ENCODE results near the gene OPA3. TPM values are rescaled to one million over a fixed set of nuclear protein-coding genes. Genes with fewer than 3 reads are reported as not detected.

OPA3 gene
- total RNA-seq, 4 donors from 2014 or later = 2.8 to 9.1 (median 5.1) TPM

DNA sequence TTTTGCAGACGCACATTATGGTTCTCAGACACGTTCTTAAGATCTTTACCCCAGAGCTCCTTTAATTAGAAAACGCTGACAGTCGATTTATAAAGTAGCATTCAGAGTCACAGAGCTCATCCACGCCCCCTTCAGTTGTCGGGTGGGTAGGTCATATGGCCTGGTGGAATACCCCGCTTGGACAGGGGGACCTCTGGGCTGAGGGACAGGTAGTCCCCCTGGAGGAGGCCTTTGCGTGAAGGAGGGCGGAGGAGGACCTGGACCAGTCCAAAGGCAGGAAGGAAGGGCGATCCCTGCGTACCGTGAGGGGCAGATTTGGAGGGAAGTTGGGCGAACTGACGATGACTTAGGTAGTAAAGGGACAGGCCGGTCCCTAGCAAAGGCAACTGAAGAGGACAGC lies 56.9 kb downstream of the OPA3 start:
- no peak overlapping the region for H3K4me3 ChIP-seq
- intact Hi-C loops (cut with DNase I; ENCODE audit: low total_unique reads) = no loop called here
- no peaks in the 10 kb centered on the region for H3K9me3 ChIP-seq
- peaks cover 0 to 6% of the 10 kb centered on the region in 2 donors for H3K4me1 ChIP-seq
- TF ChIP-seq POLR2A (IDR thresholded peaks at IDR 0.05) = no peak
- TF ChIP-seq, protein P1, sequence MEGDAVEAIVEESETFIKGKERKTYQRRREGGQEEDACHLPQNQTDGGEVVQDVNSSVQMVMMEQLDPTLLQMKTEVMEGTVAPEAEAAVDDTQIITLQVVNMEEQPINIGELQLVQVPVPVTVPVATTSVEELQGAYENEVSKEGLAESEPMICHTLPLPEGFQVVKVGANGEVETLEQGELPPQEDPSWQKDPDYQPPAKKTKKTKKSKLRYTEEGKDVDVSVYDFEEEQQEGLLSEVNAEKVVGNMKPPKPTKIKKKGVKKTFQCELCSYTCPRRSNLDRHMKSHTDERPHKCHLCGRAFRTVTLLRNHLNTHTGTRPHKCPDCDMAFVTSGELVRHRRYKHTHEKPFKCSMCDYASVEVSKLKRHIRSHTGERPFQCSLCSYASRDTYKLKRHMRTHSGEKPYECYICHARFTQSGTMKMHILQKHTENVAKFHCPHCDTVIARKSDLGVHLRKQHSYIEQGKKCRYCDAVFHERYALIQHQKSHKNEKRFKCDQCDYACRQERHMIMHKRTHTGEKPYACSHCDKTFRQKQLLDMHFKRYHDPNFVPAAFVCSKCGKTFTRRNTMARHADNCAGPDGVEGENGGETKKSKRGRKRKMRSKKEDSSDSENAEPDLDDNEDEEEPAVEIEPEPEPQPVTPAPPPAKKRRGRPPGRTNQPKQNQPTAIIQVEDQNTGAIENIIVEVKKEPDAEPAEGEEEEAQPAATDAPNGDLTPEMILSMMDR (IDR thresholded peaks at IDR 0.05) = no peak
- no peaks in the 10 kb centered on the region for H3K36me3 ChIP-seq
- peak overlapping the region in 1 of 2 donors; percentile 19 for H3K27ac ChIP-seq
- H3K27me3 ChIP-seq = no peaks in the 10 kb centered on the region
- no peak for DNase-seq

DNA sequence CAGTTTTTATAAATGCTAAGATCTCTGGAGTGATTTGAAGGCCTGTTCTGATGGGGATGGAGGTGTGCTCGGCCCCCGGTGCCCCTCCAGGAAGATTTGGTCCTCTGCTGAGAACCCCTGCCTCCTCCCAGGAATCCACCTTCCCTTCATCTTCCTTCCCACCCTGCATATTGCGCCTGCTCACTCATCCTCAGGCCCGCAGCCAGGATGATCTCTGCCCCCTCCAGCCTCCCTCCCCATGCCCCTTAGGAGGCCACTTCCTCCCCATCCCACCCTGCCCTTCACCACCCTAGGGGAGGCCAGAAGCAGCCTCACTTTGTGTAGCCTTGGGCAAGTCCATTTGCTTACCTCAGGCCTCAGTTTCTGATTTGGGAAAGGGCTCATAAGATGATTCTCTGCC lies 57.6 kb downstream of the OPA3 start:
- H3K4me3 ChIP-seq = no peak overlapping the region
- H3K27me3 ChIP-seq = no peaks in the 10 kb centered on the region
- intact Hi-C loops (cut with DNase I; ENCODE audit: low total_unique reads) = no loop called here
- H3K9me3 ChIP-seq = no peaks in the 10 kb centered on the region
- TF ChIP-seq POLR2A (IDR thresholded peaks at IDR 0.05) = no peak
- TF ChIP-seq, protein P1 (IDR thresholded peaks at IDR 0.05) = no peak
- H3K27ac ChIP-seq = no peak overlapping the region
- DNase-seq = no peak
- peaks cover 0 to 6% of the 10 kb centered on the region in 2 donors for H3K4me1 ChIP-seq
- no peaks in the 10 kb centered on the region for H3K36me3 ChIP-seq

DNA sequence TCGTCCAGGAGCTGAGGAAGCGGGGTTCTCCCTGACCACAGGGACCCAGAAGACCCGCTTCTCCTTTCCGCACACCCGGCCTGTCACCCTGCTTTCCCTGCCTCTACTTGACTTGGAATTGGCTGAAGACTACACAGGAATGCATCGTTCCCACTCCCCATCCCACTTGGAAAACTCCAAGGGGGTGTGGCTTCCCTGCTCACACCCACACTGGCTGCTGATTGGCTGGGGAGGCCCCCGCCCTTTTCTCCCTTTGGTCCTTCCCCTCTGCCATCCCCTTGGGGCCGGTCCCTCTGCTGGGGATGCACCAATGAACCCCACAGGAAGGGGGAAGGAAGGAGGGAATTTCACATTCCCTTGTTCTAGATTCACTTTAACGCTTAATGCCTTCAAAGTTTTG lies 58.5 kb downstream of the OPA3 start:
- no peak for TF ChIP-seq POLR2A (IDR thresholded peaks at IDR 0.05)
- TF ChIP-seq, protein P1 (IDR thresholded peaks at IDR 0.05) = no peak

DNA sequence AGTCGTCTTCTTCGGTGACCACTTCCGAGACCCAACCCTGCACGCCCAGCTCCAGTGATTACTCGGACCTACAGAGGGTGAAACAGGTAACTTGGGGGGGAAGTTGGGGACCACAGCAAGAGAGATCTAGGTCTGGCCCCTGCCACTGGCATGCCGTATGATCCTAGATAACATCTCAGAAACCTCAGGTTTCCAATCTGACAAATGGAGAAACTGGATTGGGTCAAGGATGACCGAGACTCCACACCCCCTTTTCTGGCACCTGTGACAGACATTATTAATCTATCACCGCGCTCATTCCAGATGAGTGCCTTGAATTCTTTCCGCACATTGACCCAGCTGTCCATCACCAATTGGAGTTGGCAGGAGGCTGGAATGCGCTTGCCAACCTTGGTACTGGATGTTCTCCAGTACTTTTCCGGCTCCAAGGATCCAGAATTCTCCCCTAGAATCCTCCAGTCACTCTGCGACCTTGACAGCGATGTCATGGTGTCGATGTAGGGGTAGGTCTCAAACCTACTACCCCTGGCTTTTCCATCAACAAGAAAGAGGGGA lies 60.0 kb downstream of the OPA3 start:
- no peak overlapping the region for H3K4me3 ChIP-seq
- H3K27ac ChIP-seq = no peak overlapping the region
- TF ChIP-seq, protein P1 (IDR thresholded peaks at IDR 0.05) = no peak
- no peak for TF ChIP-seq POLR2A (IDR thresholded peaks at IDR 0.05)
- intact Hi-C loops (cut with DNase I; ENCODE audit: low total_unique reads) = loop anchor here (5.0 kb wide), 1 partner anchor 118 kb away; no protein-coding TSS in a partner anchor
- H3K27me3 ChIP-seq = no peaks in the 10 kb centered on the region
- peaks cover 0 to 6% of the 10 kb centered on the region in 2 donors for H3K4me1 ChIP-seq
- no peaks in the 10 kb centered on the region for H3K9me3 ChIP-seq
- DNase-seq = no peak
- H3K36me3 ChIP-seq = no peaks in the 10 kb centered on the region

More for the DNA sequence above, 58.5 kb downstream of the OPA3 start:
- Histone ChIP-seq H3K4me1 (peaks cover 0 to 6% of the 10 kb centered on the region in 2 donors), H3K36me3 (no peaks in the 10 kb centered on the region), H3K27me3 (no peaks in the 10 kb centered on the region), H3K4me3 (no peak overlapping the region), H3K9me3 (no peaks in the 10 kb centered on the region), H3K27ac (no peak overlapping the region)
- intact Hi-C loops (cut with DNase I; ENCODE audit: low total_unique reads) = no loop called here
- peak; percentile 58 to 65 for DNase-seq

DNA sequence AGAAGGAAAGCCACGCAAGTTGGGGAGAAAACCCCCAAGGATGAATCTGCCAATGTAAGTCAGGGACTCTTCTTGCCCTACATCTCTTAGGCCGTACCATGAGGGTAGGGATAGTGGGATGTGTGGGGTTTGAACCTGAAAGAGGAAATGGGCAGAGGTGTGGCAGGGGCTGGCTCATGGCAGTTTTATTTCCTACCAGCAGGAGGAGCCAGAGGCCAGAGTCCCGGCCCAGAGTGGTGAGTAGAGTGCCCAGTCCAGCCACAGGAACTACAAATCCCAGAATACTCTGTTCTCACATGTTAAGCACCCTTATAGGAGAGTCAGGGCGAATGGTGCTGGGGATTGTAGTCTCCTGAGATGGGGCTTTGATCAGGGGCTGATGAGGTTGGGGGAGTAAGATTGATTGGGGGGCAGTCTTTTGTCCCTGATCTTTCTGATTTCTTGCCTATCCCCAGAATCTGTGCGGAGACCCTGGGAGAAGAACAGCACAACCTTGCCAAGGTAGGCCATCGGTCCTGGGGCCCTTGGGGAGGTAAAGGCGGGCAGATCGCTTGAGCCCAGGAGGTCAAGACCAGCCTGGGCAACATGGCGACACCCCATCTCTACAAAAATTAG lies 60.9 kb downstream of the OPA3 start:
- DNase-seq = peak; percentile 78 to 84
- peaks cover 0 to under 1% of the 10 kb centered on the region in 2 donors for H3K4me1 ChIP-seq

More for the DNA sequence above, 60.9 kb downstream of the OPA3 start:
- Histone ChIP-seq H3K36me3 (no peaks in the 10 kb centered on the region), H3K27me3 (no peaks in the 10 kb centered on the region), H3K27ac (no peak overlapping the region), H3K9me3 (no peaks in the 10 kb centered on the region), H3K4me3 (no peak overlapping the region)
- intact Hi-C loops (cut with DNase I; ENCODE audit: low total_unique reads) = loop anchor here (5.0 kb wide), 1 partner anchor 119 kb away; no protein-coding TSS in a partner anchor
- TF ChIP-seq, protein P1 (IDR thresholded peaks at IDR 0.05) = peak; percentile 89 to 97 (median 91)
- no peak for TF ChIP-seq POLR2A (IDR thresholded peaks at IDR 0.05)
